SH-SY5Y (cell line): ENCODE data around the gene CASP8.

ENCODE experiments used
- GATA2 ChIP-seq: IDR thresholded peaks from 2 replicates; pipeline ENCODE4 v1.6.1; 2011; ENCODE audit warnings: mild to moderate bottlenecking, low read depth, low read length
- GATA3 ChIP-seq: IDR thresholded peaks from 2 replicates; pipeline ENCODE4 v1.6.1; 2011; ENCODE audit warnings: low read depth, mild to moderate bottlenecking, low read length, moderate library complexity

Gene CASP8

DNA sequence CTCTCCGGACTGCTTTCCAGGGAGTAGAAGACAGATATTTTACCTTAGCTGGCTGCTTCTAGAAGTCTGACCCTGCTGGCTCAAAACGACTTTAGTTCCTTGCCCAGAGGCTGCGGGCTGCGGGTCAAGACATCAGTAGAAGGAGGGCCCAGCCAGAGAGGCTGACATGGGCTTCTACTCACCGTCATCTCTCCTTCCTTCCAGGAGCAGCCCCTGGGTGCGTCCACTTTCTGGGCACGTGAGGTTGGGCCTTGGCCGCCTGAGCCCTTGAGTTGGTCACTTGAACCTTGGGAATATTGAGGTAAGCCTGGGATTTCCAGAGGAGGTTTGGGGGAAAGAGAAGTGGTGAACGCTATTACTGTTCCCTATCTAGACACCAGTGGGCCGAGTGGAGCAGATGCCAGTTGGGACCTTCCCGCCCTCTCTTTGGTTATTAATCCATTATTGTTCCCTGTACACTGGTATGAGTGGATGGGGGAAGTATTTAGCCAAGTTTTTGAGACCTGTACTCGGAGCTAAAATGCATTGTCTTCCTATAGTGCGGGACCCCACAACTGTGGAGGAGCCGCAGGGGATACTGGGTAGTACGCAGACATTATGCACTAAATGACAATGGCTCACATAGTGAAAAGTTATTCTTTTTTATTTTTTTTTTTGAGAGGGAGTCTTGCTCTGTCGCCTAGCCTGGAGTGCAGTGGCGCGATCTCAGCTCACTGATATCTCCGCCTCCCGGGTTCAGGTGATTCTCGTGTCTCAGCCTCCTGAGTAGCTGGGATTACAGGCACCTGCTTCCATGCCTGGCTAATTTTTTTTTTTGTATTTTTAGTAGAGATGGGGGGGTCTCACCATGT, 26.3 kb upstream of the CASP8 start:
- no peak for TF ChIP-seq GATA2
- TF ChIP-seq GATA3 = no peak

DNA sequence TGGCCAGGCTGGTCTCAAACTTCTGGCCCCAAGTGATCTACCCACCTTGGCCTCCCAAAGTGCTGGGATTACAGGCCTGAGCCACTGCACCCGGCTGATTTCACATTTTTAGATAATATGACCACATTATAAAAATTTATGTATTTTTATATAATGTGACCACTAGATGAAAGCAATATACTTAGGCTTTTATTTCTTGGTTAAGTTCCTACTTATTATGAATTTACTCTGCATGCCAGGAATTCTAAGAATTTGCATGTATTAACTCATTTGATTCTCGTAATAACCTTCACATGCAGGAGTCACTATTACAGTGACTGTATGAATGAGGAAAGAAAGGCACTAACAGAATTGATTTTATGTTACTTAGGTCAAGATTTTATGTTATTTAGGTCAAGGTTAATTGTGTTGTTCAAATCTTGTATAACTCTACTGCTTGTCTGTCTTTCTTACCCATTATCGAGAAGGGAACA, 25.6 kb upstream of the CASP8 start:
- TF ChIP-seq GATA2 = no peak
- no peak for TF ChIP-seq GATA3

DNA sequence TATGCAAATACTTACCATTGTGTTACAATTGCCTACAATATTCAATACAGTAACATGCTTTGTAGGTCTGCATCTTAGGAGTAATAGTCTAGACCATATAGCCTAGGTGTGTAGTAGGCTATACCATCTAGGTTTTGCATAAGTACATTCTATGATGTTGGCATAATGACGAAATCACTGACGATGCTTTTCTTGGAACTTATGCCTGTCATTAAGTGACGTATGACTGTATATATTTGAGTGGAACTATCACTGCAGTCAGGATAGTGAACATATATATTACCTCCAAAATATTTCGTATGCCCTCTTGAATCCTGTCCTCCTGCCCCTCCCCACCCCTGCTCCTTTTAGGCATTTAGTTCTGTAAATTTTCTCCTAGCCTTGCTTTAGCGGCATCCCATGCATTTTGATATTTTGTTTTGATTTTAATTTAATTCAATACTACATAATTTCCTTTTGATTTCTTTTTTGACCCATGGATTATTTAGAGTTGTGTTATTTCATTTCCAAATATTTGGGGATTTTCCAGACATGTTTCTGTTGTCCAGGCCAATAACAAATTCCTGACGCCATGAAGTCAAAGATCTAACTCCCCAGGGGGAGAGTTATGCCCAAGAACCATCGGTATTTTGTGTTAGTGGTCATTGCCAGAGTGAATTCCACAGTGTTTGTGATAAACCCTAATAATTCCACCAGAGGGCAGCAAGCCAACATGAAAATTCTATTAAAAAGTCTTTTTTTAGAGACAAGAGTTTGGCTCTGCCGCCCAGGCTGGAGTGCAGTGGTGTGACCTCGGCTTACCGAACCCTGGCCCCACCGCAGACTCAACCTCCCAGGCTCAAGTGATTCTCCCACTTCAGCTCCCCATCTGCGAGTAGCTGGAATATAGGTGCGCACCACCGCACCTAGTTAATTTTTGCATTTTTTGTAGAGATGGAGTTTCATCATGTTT, 24.2 kb upstream of the CASP8 start:
- TF ChIP-seq GATA2 (no peak), GATA3 (no peak)

DNA sequence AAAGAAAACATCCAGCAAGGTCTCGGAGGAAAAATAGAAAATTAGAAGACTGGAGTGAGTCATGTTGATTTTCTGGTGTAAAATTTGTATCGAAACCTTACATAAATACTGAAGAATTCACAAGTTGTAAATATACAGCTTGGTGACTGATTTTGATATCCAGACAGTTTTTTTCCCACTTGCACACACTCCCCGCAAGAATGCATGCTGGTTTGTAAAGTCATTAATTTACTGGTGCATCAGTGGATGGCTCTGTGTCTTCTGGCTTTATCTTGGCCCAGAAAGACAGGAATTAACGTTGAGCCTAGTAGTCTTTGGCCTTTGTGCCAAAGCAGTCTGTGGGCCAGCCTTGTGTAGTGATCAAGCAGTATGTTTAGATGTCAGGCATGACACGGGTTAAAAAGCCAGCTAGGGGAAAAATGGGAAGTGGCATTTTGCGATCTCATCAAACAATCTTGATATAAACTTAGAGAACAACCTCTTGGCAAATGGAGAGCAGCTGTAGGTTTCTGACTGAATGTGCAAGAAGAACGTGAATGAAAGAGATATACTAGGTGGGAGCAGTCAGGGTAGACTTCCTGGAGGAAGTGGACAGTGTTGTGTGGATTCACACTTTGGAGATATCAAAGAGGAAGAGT, 22.7 kb upstream of the CASP8 start:
- TF ChIP-seq GATA2 (no peak), GATA3 (no peak)

DNA sequence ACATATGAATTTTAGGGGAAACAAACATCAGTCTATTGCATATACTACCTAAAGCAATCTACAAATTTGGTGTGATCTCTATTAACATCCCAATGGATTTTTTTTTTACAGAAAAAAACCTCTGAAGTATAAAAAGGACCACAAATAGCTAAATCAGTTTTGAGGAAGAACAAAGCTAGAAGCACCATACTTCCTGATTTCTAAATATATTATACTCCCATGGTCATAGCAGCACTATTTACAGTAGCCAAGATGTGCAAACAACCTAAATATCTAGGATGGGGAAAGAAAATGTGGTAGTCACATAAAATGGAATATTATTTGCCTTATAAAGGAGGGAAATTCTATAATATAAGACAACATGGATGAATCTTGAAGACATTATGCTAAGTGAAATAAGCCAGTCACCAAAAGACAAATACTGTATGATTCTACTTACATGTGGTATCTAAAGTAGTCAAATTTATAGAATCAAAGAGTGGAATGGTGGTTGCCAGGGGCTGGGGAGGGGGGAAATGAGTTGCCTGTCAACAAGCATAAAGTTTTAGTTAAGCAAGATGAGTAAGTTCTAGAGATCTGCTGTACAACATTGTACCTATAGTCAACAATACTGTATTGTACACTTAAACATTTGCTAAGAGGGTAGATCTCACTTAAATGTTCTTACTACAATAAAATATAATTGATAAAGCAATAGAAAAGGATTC, 17.6 kb upstream of the CASP8 start:
- no peak for TF ChIP-seq GATA3
- no peak for TF ChIP-seq GATA2

DNA sequence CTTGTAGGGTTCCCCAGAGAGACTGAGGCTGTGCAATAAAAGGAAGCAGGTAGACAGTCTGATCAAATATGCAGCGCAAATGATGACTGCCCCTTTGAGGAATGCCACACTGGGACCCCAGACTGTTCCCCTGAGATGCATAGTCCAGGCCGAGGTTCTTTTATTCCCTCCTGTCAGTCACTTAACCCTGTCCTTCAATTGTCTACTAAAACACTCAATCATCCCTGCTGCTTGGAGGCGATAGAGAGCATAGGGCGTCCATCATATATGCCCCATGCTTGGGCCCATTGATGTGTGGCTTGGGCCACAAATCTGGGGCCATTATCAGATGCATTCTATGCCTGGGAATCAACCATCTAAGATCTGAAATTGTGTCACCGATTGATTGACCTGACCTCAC, 15.5 kb upstream of the CASP8 start:
- TF ChIP-seq GATA2 (no peak), GATA3 (no peak)

DNA sequence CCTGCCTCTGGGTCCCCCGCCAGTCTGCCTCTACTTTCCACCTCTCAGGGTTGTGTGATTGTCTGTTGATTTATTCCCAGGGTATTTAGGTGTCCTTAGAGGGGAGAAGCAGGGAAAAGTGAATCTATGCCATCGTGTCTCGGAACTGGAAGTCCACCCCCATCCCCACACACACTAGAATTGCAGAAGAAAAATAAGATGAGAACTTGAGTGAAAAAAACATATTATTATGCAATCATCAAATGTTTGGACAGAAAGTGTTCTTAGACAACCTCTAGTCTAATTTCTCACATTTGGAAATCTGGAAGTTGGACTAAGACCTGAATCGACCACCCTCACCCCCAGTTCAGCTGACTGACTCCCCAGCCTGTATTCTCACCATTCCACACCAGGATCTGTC, 14.1 kb upstream of the CASP8 start:
- no peak for TF ChIP-seq GATA3
- no peak for TF ChIP-seq GATA2

DNA sequence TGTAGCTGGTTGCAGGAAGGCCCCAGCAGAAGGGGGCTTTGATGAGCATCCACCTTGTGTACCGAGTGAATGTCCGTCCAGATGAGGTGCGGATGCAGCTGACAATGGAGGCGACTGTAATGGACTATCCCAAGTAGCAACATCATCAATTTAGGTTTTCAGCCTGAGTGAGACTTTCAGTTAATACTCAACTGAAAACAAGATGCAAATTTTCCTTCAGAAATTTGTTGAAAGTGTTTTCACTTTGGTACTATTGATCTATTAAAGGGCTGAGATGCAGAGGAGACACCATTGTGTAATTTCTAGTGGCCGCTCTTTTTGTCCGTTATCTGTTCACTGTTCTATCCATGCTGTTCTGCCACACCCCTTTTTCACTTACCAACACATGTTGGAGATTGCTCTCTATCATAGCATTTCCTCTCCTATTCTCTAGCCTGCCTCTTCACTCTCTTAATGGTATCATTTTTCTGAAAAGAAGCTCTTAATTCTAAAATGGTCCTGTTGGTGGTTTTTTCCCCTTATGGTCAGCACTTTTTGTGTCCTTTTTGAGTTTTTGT, 12.0 kb upstream of the CASP8 start:
- TF ChIP-seq GATA3 = no peak
- TF ChIP-seq GATA2 = no peak

DNA sequence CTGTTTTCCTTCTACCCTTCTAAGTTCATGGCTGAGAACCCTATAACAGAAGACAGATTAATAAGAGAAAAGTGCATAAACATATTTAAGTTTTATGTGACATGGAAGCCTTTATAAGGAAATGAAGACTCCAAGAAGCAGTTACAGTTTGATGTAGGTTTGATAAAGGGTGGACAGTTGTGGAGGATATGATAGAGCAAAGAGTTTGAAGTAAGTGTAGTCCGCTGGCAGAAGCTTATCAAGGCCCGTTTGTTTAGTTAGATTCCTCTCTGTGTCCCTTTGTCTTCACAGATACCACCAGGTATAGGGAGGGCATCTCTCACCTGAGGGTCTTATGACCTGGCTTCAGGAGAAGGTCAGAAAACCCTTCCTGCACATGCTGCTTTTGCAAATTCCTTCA, 10.4 kb upstream of the CASP8 start:
- TF ChIP-seq GATA3 = no peak
- no peak for TF ChIP-seq GATA2

DNA sequence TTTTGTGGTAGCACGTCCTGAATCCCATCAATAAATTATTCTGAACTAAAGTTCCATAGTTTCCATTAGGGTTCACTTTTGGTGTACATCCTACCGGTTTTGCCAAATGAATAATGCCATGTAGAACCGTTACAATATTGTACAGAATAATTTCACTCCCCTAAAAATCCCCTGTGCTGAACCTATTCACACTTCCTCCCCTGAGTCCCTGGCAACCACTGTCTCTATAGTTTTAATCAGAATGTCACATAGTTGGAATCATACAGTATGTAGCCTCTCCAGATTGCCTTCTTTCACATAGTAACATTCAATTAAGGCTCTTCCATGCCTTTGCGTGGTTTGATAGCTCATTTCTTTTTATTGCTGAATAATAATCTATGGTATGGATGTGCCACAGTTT, 9.6 kb upstream of the CASP8 start:
- TF ChIP-seq GATA3 (no peak), GATA2 (no peak)

DNA sequence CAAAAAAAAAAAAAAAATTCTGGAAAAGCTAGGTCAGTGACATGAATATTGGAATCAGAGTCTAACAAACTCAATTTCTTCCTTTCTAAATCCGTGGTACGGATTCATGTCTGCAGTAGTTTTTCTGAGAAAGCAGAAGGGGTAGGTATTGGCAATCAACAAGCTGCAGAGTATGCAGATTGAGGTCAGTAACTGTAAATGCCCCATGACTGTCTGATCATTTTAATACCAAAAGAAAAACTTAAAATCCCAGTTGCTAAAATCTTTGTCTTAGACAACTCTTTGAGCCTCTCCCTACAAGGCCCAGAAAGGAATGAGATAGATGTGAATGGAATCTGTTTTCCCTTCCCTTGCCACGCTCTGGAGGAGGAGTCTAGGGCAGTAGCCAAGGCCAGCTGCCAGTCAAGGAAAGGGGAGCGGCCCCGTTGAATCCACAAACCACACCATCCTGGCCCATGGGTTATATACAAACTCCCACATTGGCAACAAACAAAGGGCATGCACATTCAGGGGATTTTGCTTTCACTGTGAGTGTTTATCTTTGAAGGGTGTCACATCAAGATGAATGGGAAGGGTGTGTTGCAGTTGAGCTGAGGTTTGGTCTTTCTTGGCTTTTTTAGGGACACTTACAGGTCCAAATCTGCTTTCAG, 6.1 kb upstream of the CASP8 start:
- TF ChIP-seq GATA2 = no peak
- no peak for TF ChIP-seq GATA3

DNA sequence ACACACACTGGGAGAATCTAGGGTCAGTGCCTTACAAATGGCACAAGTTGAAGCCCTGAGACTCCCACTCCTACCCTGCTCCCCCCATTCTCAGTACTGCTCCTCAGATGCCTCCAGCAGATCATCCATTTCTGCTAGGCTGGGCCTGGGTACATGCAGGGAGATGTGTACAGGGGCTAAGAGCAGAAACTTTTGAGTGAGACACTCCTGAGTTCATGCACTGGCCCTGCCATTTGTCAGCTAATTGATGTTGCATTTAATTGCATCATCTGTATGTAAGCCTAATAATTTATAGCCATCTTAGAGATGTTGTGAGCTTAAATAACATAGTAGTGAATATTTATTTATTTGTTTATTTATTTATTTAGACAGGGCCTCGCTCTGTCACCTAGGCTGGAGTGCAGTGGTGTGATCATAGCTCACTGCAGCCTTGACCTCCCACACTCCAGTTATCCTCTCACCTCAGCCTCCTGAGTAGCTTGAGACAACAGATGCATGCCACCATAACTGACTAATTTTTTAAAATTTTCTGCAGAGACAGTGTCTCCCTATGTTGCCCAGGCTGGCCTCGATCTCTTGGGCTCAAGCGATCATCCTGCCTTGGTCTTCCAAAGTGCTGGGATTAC, 4.8 kb upstream of the CASP8 start:
- TF ChIP-seq GATA3 = no peak
- TF ChIP-seq GATA2 = no peak

DNA sequence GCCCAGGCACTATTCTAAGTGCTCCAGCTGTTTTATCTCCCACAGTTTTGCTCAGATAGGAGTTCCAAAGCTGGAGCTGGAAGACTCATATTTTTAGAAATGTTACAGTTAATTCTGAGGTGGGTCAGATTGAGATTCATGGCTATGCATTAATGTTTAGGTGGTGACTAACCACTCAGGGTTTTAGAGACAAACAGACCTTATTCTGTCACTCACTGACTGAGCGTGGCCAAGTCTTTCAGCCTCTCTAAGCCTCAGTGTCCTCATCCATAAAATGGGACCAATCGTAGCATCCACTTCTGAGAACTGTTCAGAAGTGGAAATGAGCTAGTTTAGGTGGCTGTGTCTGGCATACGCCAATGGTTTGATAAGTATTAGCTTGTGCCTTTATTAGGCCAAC, 4.3 kb upstream of the CASP8 start:
- TF ChIP-seq GATA3 (no peak), GATA2 (no peak)

DNA sequence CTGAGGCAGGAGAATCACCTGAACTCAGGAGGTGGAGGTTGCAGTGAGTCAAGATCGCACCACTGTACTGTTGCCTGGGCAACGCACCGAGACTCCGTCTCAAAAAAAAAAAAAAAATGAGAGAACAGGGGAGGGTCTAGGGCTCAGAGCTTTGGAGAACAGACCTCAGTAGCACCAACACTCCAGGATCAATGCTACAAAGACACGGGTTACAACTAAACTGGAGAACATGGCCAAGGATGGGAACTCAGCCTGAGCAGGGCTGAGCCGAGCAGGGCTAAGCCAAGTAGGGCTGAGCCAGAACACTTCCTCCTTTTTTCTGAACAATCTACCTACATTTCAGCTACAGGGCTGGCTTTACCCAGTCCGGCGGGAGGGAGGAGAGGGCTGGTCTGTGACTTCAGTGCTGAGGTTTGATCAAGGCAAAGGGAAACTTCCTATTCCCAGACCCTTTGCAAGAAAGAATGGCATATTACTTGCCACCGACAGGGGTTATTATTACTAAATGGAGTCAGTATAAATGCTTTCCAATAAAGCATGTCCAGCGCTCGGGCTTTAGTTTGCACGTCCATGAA, 2.9 kb upstream of the CASP8 start:
- TF ChIP-seq GATA3 = no peak
- no peak for TF ChIP-seq GATA2
